Epithelial cell of alveolus of lung (primary cell): Measurements from ENCODE around the gene IVL. TPM values are rescaled to one million over a fixed set of nuclear protein-coding genes. Genes with fewer than 3 reads are reported as not detected.

Source experiments
- total RNA-seq: library from RNA; depleted of rRNA; stranded (reverse); fragments of >200 nt; gene quantifications from 2 replicates; pipeline ENCODE4 v1.2.1, GENCODE V29; 2015

IVL gene, protein sequence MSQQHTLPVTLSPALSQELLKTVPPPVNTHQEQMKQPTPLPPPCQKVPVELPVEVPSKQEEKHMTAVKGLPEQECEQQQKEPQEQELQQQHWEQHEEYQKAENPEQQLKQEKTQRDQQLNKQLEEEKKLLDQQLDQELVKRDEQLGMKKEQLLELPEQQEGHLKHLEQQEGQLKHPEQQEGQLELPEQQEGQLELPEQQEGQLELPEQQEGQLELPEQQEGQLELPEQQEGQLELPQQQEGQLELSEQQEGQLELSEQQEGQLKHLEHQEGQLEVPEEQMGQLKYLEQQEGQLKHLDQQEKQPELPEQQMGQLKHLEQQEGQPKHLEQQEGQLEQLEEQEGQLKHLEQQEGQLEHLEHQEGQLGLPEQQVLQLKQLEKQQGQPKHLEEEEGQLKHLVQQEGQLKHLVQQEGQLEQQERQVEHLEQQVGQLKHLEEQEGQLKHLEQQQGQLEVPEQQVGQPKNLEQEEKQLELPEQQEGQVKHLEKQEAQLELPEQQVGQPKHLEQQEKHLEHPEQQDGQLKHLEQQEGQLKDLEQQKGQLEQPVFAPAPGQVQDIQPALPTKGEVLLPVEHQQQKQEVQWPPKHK
- total RNA-seq = not detected in 2 replicates

DNA sequence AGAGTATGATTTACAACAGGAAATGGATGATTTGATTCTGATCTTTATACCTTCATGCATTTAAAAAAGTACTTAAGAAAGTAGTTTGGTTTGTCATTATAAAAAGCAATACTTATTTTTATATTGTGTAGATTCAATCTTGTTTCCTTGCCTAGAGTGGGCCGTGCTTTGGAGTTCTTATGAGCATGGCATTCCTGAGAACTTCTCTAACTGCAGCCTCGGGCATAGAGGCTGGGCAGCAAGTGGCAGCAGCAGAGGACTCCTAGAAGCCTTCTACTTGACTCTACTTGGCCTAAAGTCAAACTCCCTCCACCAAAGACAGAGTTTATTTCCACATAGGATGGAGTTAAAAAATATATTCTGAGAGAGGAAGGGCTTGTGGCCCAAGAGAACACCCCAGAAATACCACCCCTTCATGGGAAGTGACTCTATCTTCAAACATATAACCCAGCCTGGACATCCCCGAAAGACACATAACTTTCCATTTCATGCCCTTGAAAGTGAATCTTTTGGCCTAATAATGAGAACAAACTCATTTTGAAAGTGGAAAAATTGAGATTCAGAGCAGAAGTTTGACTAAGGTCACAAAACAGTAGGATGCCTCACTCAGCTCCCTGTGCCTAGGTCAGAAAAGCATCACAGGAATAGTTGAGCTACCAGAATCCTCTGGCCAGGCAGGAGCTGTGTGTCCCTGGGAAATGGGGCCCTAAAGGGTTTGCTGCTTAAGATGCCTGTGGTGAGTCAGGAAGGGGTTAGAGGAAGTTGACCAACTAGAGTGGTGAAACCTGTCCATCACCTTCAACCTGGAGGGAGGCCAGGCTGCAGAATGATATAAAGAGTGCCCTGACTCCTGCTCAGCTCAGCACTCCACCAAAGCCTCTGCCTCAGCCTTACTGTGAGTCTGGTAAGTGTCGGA lies at the start of gene IVL:
TSS of gene IVL (plus strand) at position 861 of the 916 bp plus-strand sequence. CDS start 1,252 bp downstream, outside the sequence.

DNA sequence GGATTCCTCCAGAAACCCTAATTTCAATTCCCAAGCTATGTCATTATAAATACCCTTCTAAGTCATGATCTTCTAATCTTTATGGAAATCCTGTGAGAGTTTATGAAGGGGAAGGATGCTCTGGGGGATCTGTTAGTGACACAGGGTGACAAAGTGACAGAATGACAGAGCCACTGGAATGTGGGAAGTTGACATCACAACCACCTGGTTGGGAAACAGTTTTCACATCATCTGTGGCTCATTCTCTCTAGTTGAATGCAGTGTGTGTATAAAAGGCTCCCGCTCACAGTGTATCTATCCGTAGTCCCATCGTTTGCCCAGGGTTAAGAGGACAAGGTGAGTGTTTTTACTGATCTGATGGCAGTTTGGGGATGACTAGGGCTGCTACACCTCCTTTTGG lies 48.6 kb upstream of the IVL start, which contains the start of gene LCE7A:
TSS of gene LCE7A (plus strand) at position 301 of the 400 bp plus-strand sequence. CDS start 702 bp downstream, outside the sequence.

DNA sequence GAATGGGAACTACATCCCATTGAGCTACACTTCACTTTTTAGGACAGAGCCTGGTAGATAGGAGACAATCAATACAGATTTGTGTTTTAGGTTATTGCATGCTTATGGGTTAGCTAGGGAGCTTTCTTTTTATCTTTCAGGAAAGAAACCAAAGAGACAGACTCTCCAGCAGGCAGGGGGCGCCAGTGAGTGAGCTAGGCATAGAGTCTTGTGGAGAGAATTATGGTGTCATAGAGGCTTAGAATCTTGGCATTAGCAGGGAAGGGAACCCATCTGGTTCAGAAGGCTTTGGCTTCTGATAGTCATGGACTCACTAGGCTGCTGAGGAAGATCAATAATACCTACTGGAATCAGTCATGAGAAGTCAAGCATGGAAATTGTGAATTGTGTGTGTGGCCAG lies 30.3 kb upstream of the IVL start, which contains the start of gene SMCP:
TSS of gene SMCP (plus strand) at position 281 of the 400 bp plus-strand sequence. CDS start 6,101 bp downstream, outside the sequence.

DNA sequence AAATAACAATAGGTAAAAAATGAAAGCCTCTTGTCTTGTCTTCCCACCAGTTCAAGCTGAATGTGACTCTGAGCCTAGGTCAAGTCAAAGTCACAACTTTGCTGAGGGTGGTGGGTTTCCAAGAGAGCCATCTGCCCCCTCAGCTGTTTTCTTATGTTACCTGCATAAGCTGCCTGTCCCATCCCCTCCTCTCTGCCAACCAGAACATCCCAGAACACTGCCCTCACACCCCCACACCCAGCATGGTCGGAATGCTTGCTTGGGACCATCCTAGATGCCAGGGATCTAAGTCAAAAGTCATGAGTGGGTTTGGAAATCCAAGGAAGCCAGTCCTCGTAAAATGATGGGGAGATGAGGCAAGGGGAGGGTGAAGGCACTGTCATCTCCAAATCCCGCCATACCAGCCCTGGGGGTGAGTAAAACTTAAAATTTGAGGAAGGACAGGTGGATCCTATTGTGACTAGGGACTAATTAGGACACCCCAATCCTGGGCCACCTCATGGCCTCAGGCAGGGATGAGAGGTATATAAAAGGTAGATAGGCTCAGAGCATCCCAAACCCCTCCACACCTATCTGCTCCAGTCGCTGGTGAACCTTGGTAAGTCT lies 38.4 kb downstream of the IVL start, which contains the start of gene SPRR5:
TSS of gene SPRR5 (plus strand) at position 556 of the 606 bp plus-strand sequence. CDS start 1,349 bp downstream, outside the sequence.

Other genes with a start within 250 kb of the IVL start
- not detected in 2 replicates for gene LCE2D, start 245.2 kb upstream of the IVL start, total RNA-seq
- not detected in 2 replicates for gene LCE2C, start 233.3 kb upstream of the IVL start, total RNA-seq
- gene LCE2B, start 222.4 kb upstream of the IVL start, total RNA-seq = not detected in 2 replicates
- not detected in 2 replicates for gene LCE2A, start 210.2 kb upstream of the IVL start, total RNA-seq
- gene LCE4A, start 200.4 kb upstream of the IVL start, total RNA-seq = not detected in 2 replicates
- gene KPRP, start 150.5 kb upstream of the IVL start, total RNA-seq = not detected in 2 replicates
- gene LCE1F, start 133.4 kb upstream of the IVL start, total RNA-seq = not detected in 2 replicates
- gene LCE1E, start 122.3 kb upstream of the IVL start, total RNA-seq = not detected in 2 replicates
- gene LCE1D, start 111.8 kb upstream of the IVL start, total RNA-seq = not detected in 2 replicates
- gene LCE1C, start 101.9 kb upstream of the IVL start, total RNA-seq = not detected in 2 replicates
- not detected in 2 replicates for gene LCE1B, start 96.6 kb upstream of the IVL start, total RNA-seq
- not detected in 2 replicates for gene LCE1A, start 81.1 kb upstream of the IVL start, total RNA-seq
- not detected in 2 replicates for gene LCE6A, start 65.7 kb upstream of the IVL start, total RNA-seq
- gene LCE7A, start 48.5 kb upstream of the IVL start, total RNA-seq = not detected in 2 replicates
- gene SMCP, start 30.2 kb upstream of the IVL start, total RNA-seq = not detected in 2 replicates
- not detected in 2 replicates for gene SPRR5, start 38.7 kb downstream of the IVL start, total RNA-seq
- gene SPRR4, start 62.1 kb downstream of the IVL start, total RNA-seq = not detected in 2 replicates
- not detected in 2 replicates for gene SPRR1A, start 75.5 kb downstream of the IVL start, total RNA-seq
- not detected in 2 replicates for gene SPRR3, start 93.2 kb downstream of the IVL start, total RNA-seq
- not detected in 2 replicates for gene SPRR1B, start 122.7 kb downstream of the IVL start, total RNA-seq
- not detected in 2 replicates for gene SPRR2D, start 132.6 kb downstream of the IVL start, total RNA-seq
- gene SPRR2A, start 149.0 kb downstream of the IVL start, total RNA-seq = not detected in 2 replicates
- gene SPRR2B, start 163.1 kb downstream of the IVL start, total RNA-seq = not detected in 2 replicates
- gene SPRR2E, start 186.0 kb downstream of the IVL start, total RNA-seq = not detected in 2 replicates
- gene SPRR2F, start 205.0 kb downstream of the IVL start, total RNA-seq = not detected in 2 replicates
- not detected in 2 replicates for gene SPRR2G, start 242.3 kb downstream of the IVL start, total RNA-seq